ENCODE data around the gene LRP1.
"Not testable (repeated sequence)": the region's sequence is repeated elsewhere in the genome, so short reads cannot be mapped to it uniquely, and the experiment has no call there.

The LRP1 gene

GRCh38 chr12:57111031-57111734 lies 17.1 kb upstream of the LRP1 start, which contains the start of gene STAT6:
Gene STAT6, minus strand, starts transcription at chr12:57111362. Its CDS starts 3,084 bp downstream, at chr12:57108278.
- DNase-seq (ENCODE audit: low read depth, low spot score): no peak

GRCh38 chr12:57112492-57113294 lies 15.6 kb upstream of the LRP1 start:
- no peak for DNase-seq (ENCODE audit: low read depth, low spot score)

DNA sequence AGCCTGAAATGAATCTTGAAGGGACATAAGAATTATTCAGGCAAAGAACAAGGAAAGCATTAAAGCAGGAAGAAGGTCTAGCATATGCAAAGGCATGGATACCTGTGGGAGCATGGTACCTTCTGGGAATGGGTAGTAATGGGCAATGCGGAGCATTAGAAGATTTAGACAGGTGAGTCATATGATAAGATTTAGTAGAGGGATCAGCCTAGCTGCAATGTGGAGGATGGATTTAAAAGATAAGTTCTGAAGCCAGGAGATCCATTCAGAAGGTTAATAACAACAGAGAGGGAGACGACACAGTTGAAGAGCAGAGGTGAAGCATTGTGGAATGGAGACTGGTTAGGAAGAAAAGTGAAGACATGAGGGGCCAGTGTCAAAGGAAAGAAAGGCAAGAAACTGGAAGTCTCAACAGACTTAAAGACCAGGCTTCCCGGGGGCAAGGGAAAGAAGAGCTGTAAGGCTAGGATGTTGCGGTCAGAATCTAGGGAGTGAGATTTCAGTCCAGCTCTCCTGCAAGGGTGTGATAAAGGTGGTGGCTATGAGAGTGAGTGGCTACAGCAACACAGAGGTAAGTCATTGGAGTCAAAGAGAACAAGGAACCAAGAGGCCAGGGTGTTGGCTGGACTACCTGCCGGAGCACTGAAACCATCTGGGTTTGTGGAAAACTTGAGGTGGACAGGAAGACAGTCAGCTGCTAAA lies 11.6 kb upstream of the LRP1 start:
- DNase-seq (ENCODE audit: low read depth, low spot score): no peak

GRCh38 chr12:57118711-57119271 lies 9.5 kb upstream of the LRP1 start:
- no peak for DNase-seq (ENCODE audit: low read depth, low spot score)

- DNase-seq (ENCODE audit: low read depth, low spot score): no peak
These were observed 8.8 kb upstream of the LRP1 start for GRCh38 chr12:57119294-57120085.

GRCh38 chr12:57120718-57121117 lies 7.6 kb upstream of the LRP1 start:
- DNase-seq (ENCODE audit: low read depth, low spot score): not testable (repeated sequence)

DNA sequence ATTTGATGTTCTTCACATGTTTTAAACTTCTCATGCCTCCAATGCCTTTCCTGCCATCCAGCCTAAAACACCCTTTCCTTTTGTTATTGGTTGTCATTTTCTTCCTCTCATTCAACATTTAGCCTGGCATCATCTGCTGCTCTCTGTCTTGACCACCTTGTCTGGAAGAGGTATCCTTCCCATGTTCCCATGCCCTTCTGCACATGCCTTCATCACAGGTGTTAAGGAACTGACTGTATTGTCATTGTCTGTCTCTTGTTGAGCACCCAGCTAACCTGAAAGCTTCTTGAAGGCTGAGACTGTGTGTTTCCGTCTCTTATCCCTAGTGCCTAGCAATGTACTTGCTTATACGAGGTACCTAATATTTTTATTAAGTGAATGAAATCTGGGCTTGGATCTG lies 4.5 kb upstream of the LRP1 start:
- DNase-seq (ENCODE audit: low read depth, low spot score): no peak

GRCh38 chr12:57124261-57124877 lies 3.9 kb upstream of the LRP1 start:
- DNase-seq (ENCODE audit: low read depth, low spot score): no peak

GRCh38 chr12:57126061-57126460 lies 2.2 kb upstream of the LRP1 start:
- no peak for DNase-seq (ENCODE audit: low read depth, low spot score)

DNA sequence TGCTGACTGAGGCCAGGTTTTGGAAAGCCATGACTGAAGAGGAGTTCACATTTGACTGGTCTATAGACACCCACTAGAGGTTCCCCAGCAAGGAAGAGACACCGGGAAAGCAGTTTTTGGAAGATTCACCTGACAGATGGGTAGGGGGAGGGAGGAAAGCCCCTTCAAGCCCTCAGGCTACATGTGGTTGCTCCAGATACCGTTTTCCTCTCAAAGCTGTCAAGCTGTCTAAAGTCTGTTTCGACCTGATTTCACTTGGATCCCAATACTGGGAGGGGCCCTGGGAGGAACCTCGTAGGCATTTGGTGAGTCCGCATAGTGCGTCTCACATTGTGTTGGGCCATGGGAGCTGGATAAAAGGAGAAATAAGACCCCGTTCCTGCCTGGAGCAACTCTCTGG lies 1.7 kb upstream of the LRP1 start:
- DNase-seq (ENCODE audit: low read depth, low spot score): no peak

DNA sequence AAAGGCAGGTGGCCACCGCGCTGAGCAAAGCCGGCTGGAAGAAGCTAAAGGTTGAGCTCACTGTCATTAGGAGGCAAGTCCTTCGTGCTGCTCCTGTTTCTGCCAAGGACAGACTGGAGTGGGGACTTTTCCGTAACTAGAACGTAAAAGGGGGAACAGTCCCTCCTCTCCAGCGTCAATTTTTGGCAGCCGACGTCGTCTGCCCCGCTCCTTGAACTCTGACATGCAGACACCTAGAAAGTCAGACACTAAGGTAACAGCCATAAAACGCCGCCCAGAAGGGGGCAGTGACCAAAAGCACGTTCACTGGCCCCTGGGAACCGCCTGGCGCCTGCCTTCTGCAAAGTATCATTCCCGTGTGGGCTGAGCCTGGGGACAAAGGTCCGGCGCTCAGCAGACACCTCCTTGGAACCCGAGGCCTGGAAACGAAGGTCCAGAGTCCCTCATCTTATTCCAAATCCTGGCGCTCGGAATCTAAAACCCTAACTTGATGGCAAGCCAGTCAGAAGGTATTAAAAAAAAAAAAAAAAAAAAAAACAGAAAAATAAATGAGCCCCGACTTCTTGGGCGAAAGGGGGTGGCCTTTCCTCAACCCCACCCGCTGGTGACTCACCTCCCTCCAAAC lies 1.1 kb upstream of the LRP1 start:
- no peak for DNase-seq (ENCODE audit: low read depth, low spot score)

GRCh38 chr12:57128519-57129247 lies 400 bp downstream of the LRP1 start:
- DNase-seq (ENCODE audit: low read depth, low spot score): no peak

DNA sequence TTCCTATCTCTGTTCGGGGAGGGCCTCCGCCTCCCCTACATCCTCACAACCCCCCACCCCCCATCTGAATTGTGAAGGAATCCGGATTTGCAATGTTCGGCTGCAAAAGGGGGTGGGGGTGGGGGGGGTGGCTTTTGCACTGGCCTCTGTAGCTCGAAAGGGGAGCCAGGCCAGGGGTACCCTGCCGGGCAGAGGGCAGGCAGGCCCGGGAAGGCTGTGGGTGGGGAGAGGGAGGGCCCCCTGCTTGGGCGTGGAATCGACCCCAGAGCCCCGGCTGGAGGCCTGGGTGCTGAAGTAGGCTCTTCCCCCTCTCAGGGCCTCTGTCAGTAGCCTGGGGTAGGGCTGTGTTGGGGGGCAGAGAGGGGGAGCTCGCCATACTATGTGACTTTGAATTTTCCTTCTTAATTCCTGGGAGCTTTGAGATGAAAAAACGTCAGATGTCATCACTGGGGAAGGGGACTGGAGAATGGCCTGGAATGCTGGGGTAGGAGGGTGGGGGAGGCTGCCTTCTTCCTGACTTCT lies 1.1 kb downstream of the LRP1 start:
- no peak for DNase-seq (ENCODE audit: low read depth, low spot score)

- DNase-seq (ENCODE audit: low read depth, low spot score): no peak
These were observed 1.6 kb downstream of the LRP1 start for GRCh38 chr12:57129889-57130288.

- DNase-seq (ENCODE audit: low read depth, low spot score): no peak
These were observed 2.7 kb downstream of the LRP1 start for GRCh38 chr12:57130941-57131340.

- no peak for DNase-seq (ENCODE audit: low read depth, low spot score)
These were observed 3.8 kb downstream of the LRP1 start for GRCh38 chr12:57131896-57132744.

GRCh38 chr12:57133013-57133569 lies 4.8 kb downstream of the LRP1 start:
- DNase-seq (ENCODE audit: low read depth, low spot score): no peak

- DNase-seq (ENCODE audit: low read depth, low spot score): no peak
These were observed 5.6 kb downstream of the LRP1 start for GRCh38 chr12:57133916-57134315.
